ENCODE data around the gene WDR43.

GRCh38 chr2:28949617-28950305, 55.3 kb downstream of the WDR43 start:
- TF ChIP-seq ZNF114 (CRISPR knock-in tag; IDR thresholded peaks at IDR 0.05) (no peak), POLR2AphosphoS5 (IDR thresholded peaks at IDR 0.05; ENCODE audit: low read depth) (peak; percentile 27; the same call in 1 of the 2 replicates), JUNB (IDR thresholded peaks at IDR 0.05; ENCODE audit: unreplicated experiment) (no peak), EZH2 (IDR thresholded peaks at IDR 0.05; ENCODE audit: low read depth, unreplicated experiment) (no peak), EZH2phosphoT487 (IDR thresholded peaks at IDR 0.05; ENCODE audit: unreplicated experiment) (no peak), ZNF462 (CRISPR knock-in tag; IDR thresholded peaks at IDR 0.05) (no peak)
- TF ChIP-seq, protein P1, sequence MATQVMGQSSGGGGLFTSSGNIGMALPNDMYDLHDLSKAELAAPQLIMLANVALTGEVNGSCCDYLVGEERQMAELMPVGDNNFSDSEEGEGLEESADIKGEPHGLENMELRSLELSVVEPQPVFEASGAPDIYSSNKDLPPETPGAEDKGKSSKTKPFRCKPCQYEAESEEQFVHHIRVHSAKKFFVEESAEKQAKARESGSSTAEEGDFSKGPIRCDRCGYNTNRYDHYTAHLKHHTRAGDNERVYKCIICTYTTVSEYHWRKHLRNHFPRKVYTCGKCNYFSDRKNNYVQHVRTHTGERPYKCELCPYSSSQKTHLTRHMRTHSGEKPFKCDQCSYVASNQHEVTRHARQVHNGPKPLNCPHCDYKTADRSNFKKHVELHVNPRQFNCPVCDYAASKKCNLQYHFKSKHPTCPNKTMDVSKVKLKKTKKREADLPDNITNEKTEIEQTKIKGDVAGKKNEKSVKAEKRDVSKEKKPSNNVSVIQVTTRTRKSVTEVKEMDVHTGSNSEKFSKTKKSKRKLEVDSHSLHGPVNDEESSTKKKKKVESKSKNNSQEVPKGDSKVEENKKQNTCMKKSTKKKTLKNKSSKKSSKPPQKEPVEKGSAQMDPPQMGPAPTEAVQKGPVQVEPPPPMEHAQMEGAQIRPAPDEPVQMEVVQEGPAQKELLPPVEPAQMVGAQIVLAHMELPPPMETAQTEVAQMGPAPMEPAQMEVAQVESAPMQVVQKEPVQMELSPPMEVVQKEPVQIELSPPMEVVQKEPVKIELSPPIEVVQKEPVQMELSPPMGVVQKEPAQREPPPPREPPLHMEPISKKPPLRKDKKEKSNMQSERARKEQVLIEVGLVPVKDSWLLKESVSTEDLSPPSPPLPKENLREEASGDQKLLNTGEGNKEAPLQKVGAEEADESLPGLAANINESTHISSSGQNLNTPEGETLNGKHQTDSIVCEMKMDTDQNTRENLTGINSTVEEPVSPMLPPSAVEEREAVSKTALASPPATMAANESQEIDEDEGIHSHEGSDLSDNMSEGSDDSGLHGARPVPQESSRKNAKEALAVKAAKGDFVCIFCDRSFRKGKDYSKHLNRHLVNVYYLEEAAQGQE (IDR thresholded peaks at IDR 0.05; ENCODE audit: unreplicated experiment): no peak
- TF ChIP-seq, protein P2, sequence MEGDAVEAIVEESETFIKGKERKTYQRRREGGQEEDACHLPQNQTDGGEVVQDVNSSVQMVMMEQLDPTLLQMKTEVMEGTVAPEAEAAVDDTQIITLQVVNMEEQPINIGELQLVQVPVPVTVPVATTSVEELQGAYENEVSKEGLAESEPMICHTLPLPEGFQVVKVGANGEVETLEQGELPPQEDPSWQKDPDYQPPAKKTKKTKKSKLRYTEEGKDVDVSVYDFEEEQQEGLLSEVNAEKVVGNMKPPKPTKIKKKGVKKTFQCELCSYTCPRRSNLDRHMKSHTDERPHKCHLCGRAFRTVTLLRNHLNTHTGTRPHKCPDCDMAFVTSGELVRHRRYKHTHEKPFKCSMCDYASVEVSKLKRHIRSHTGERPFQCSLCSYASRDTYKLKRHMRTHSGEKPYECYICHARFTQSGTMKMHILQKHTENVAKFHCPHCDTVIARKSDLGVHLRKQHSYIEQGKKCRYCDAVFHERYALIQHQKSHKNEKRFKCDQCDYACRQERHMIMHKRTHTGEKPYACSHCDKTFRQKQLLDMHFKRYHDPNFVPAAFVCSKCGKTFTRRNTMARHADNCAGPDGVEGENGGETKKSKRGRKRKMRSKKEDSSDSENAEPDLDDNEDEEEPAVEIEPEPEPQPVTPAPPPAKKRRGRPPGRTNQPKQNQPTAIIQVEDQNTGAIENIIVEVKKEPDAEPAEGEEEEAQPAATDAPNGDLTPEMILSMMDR (conservative IDR thresholded peaks at IDR 0.05; ENCODE audit: low read depth in 2 of 2): no peak

Measured in GM23338 (cell line).